ENCODE data around the gene CXXC5. TPM values are rescaled to one million over a fixed set of nuclear protein-coding genes. Genes with fewer than 3 reads are reported as not detected.
A peak's percentile ranks its signal among the peaks of the same experiment; 100 is the strongest.
"Not testable (repeated sequence)": the region's sequence is repeated elsewhere in the genome, so short reads cannot be mapped to it uniquely, and the experiment has no call there.

CXXC5 gene
- total and polyA plus RNA-seq, 4 donors = 21.2 to 75.8 (median 35.8) TPM

DNA sequence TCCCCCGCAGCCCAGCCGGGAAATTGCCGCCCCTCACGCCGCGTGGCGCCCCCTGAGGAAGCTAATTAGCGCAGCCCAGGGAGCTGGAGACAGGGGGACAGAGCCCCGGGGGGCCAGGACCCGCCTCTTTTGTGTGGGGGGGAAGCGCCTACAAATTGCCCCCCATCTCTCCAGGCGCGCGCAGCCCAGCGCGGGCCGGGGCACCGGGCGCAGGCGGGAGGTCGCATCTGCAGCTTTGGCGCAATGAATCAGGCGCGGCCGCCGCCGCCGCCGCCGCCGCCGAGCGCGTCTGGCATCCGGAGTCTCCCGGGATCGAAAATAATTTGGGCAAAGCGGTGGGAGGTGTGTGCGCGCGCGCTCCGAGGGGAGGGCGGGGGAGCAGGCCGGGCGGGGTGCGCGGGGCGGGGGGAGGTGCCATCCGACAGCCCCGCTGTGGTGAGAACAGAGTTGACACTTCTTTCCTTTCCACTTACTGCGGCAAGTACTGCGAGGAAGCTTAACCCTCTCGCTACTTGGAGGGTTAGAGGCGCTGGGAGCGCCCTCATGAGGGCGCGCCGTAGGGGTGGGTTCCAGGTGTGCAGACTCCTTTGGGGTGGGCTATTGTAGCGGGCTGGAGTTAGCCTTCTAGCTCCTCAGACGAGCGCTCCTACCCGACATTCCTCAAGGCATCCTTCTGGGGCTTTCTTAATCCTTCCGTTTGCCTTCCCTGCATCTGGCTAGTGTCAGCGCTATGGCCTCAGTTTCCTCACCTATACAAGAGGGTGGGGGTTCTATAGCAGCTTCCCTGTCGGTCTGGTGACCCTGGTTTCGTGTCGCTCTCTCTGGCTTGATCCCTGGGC, 63.1 kb downstream of the CXXC5 start:
- no peaks in the 10 kb centered on the region for H3K4me1 ChIP-seq (ENCODE audit: control insufficient read depth in 1 of 2, insufficient read depth in 2 of 2, low read length in 2 of 2)
- H3K27ac ChIP-seq (ENCODE audit: low read depth in 1 of 2, low read length in 2 of 2) = peak overlapping the region in 1 of 2 donors; percentile 2
- H3K4me3 ChIP-seq (ENCODE audit: low read length in 2 of 2) = peak overlapping the region; percentile 2 to 60
- no peaks in the 10 kb centered on the region for H3K27me3 ChIP-seq (ENCODE audit: control insufficient read depth in 1 of 2, insufficient read depth in 2 of 2, low read length in 1 of 2)
- peak; percentile 53 for ATAC-seq (ENCODE audit: low FRiP score)
- H3K36me3 ChIP-seq (ENCODE audit: control insufficient read depth in 1 of 2, insufficient read depth in 2 of 2, low read length in 1 of 2) = no peaks in the 10 kb centered on the region
- WGBS, 2 donors = 1% methylated on average over 64 to 68 of the region's 68 CpGs
- intact Hi-C loops (cut with DNase I) = loop anchor here (2.0 to 5.0 kb wide), 4 partner anchors 34 to 60 kb away; no protein-coding TSS in a partner anchor
- no peaks in the 10 kb centered on the region for H3K9me3 ChIP-seq (ENCODE audit: control insufficient read depth, low read length)
- DNase-seq = peak in 1 of 2 donors; percentile 90

DNA sequence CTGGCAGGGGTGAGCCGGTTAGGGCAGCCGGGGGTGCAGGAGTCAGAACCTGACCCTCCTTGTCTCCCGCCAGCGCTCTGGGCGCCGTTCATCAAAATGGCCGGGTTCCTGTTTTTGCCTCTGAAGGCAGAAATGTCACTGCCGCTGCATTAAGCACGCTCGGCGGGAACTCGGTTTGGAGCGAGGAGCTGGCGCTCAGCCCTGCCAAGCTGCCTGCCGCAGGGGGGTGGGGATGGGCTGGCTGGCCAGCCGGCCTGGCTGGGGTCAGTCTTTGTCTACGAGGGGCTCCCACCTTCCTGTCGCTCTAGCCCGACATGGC, 63.7 kb downstream of the CXXC5 start:
- H3K4me3 ChIP-seq (ENCODE audit: low read length in 2 of 2) = no peak overlapping the region
- no peaks in the 10 kb centered on the region for H3K36me3 ChIP-seq (ENCODE audit: control insufficient read depth in 1 of 2, insufficient read depth in 2 of 2, low read length in 1 of 2)
- DNase-seq (peak in 1 of 2 donors; percentile 81), ATAC-seq (ENCODE audit: low FRiP score) (peak; percentile 1)
- intact Hi-C loops (cut with DNase I) = loop anchor here (2.0 to 5.0 kb wide), 4 partner anchors 33 to 61 kb away; no protein-coding TSS in a partner anchor
- H3K4me1 ChIP-seq (ENCODE audit: control insufficient read depth in 1 of 2, insufficient read depth in 2 of 2, low read length in 2 of 2) = no peaks in the 10 kb centered on the region
- H3K27ac ChIP-seq (ENCODE audit: low read depth in 1 of 2, low read length in 2 of 2) = peak overlapping the region in 1 of 2 donors; percentile 1
- no peaks in the 10 kb centered on the region for H3K9me3 ChIP-seq (ENCODE audit: control insufficient read depth, low read length)
- H3K27me3 ChIP-seq (ENCODE audit: control insufficient read depth in 1 of 2, insufficient read depth in 2 of 2, low read length in 1 of 2) = no peaks in the 10 kb centered on the region
- 4 to 6% methylated on average over 19 of the region's 19 CpGs for WGBS, 2 donors

DNA sequence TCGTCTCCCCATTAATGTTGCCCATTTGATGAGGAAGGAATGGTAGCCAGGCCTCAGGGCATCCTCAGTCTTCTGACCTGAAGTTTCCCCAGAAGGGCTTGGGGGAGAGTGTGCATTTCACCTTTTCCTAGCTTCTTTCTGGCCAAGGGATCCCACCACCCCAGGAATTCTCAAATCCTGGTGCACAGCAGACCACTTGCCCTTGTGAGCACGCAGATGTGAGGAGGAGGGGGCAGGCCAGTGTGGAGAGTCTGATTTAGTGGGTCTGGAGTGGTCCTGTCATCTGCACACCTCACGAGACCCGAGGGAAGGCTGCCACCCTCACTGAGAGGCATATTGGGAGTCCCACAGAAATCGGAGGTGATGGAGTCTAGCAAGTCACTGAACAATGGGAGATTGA, 64.3 kb downstream of the CXXC5 start:
- WGBS, 2 donors = 74% methylated on average over 5 of the region's 5 CpGs
- no peaks in the 10 kb centered on the region for H3K36me3 ChIP-seq (ENCODE audit: control insufficient read depth in 1 of 2, insufficient read depth in 2 of 2, low read length in 1 of 2)
- intact Hi-C loops (cut with DNase I) = loop anchor here in 1 of 2 donors (5.0 kb wide), 2 partner anchors 35 to 60 kb away; no protein-coding TSS in a partner anchor
- ATAC-seq (ENCODE audit: low FRiP score) (no peak), DNase-seq (no peak)
- no peaks in the 10 kb centered on the region for H3K27me3 ChIP-seq (ENCODE audit: control insufficient read depth in 1 of 2, insufficient read depth in 2 of 2, low read length in 1 of 2)
- H3K27ac ChIP-seq (ENCODE audit: low read depth in 1 of 2, low read length in 2 of 2) = no peak overlapping the region
- H3K4me1 ChIP-seq (ENCODE audit: control insufficient read depth in 1 of 2, insufficient read depth in 2 of 2, low read length in 2 of 2) = no peaks in the 10 kb centered on the region
- H3K4me3 ChIP-seq (ENCODE audit: low read length in 2 of 2) = no peak overlapping the region
- H3K9me3 ChIP-seq (ENCODE audit: control insufficient read depth, low read length) = no peaks in the 10 kb centered on the region

DNA sequence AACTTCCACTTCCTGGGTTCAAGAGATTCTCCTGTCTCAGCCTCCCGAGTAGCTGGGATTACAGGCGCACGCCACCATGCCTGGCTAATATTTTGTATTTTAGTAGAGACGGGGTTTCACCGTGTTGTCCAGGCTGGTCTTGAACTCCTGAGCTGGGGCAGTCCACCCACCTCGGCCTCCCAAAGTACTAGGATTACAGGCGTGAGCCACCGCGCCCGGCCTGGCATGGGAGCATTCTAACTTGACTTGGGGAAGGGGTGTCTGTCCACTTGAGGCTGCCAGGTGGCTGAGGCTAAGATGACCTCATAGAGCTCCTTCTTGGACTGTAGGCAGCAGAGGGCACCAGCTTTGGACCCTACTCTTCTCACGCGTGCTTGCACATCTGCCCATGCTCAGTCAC, 65.7 kb downstream of the CXXC5 start:
- not testable (repeated sequence) for DNase-seq; ATAC-seq (ENCODE audit: low FRiP score); H3K27me3 ChIP-seq (ENCODE audit: control insufficient read depth in 1 of 2, insufficient read depth in 2 of 2, low read length in 1 of 2); H3K9me3 ChIP-seq (ENCODE audit: control insufficient read depth, low read length); H3K4me1 ChIP-seq (ENCODE audit: control insufficient read depth in 1 of 2, insufficient read depth in 2 of 2, low read length in 2 of 2); H3K4me3 ChIP-seq (ENCODE audit: low read length in 2 of 2); H3K27ac ChIP-seq (ENCODE audit: low read depth in 1 of 2, low read length in 2 of 2); H3K36me3 ChIP-seq (ENCODE audit: control insufficient read depth in 1 of 2, insufficient read depth in 2 of 2, low read length in 1 of 2)
- 95 to 97% methylated on average over 12 of the region's 12 CpGs for WGBS, 2 donors
- intact Hi-C loops (cut with DNase I) = loop anchor here in 1 of 2 donors (5.0 kb wide), 2 partner anchors 33 to 62 kb away; no protein-coding TSS in a partner anchor

DNA sequence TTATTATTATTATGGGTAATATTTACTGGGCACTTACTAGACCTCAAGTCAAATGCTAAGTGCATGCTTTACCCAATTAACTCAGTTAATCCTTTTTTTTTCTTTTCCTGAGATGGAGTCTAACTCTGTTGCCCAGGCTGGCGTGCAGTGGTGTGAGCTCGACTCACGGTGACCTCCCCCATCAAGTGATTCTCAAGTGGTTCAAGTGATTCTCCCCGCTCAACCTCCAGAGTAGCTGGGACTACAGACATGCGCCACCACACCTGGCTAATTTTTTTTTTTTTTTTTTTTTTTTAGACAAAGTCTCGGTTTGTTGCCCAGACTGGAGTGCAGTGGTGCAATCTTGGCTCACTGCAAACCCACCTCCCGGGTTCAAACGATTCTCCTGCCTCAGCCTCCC, 69.1 kb downstream of the CXXC5 start:
- no peak for DNase-seq
- H3K9me3 ChIP-seq (ENCODE audit: control insufficient read depth, low read length) = no peaks in the 10 kb centered on the region
- H3K4me1 ChIP-seq (ENCODE audit: control insufficient read depth in 1 of 2, insufficient read depth in 2 of 2, low read length in 2 of 2) = no peaks in the 10 kb centered on the region
- H3K4me3 ChIP-seq (ENCODE audit: low read length in 2 of 2) = no peak overlapping the region
- H3K27ac ChIP-seq (ENCODE audit: low read depth in 1 of 2, low read length in 2 of 2) = no peak overlapping the region
- no peak for ATAC-seq (ENCODE audit: low FRiP score)
- WGBS, 2 donors = 95 to 96% methylated on average over 8 of the region's 8 CpGs
- intact Hi-C loops (cut with DNase I) = no loop called here
- H3K36me3 ChIP-seq (ENCODE audit: control insufficient read depth in 1 of 2, insufficient read depth in 2 of 2, low read length in 1 of 2) = no peaks in the 10 kb centered on the region
- H3K27me3 ChIP-seq (ENCODE audit: control insufficient read depth in 1 of 2, insufficient read depth in 2 of 2, low read length in 1 of 2) = no peaks in the 10 kb centered on the region

DNA sequence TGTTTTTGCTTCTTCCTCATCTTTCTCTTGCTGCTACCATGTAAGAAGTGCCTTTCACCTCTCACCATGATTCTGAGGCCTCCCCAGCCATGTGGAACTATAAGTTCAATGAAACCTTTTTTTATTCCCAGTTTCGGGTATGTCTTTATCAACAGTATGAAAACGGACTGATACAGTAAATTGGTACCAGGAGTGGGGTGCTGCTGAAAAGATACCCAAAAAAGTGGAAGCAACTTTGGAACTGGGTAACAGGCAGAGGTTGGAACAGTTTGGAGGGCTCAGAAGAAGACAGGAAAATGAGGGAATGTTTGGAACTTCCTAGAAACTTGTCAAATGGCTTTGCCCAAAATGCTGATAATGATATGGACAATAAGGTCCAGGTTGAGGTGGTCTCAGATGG, 70.3 kb downstream of the CXXC5 start:
- H3K27ac ChIP-seq (ENCODE audit: low read depth in 1 of 2, low read length in 2 of 2); H3K9me3 ChIP-seq (ENCODE audit: control insufficient read depth, low read length); H3K27me3 ChIP-seq (ENCODE audit: control insufficient read depth in 1 of 2, insufficient read depth in 2 of 2, low read length in 1 of 2); DNase-seq; intact Hi-C loops (cut with DNase I); H3K36me3 ChIP-seq (ENCODE audit: control insufficient read depth in 1 of 2, insufficient read depth in 2 of 2, low read length in 1 of 2); H3K4me3 ChIP-seq (ENCODE audit: low read length in 2 of 2); H3K4me1 ChIP-seq (ENCODE audit: control insufficient read depth in 1 of 2, insufficient read depth in 2 of 2, low read length in 2 of 2); ATAC-seq (ENCODE audit: low FRiP score): not testable (repeated sequence)
- WGBS, 2 donors = 95 to 98% methylated on average over 2 of the region's 2 CpGs

DNA sequence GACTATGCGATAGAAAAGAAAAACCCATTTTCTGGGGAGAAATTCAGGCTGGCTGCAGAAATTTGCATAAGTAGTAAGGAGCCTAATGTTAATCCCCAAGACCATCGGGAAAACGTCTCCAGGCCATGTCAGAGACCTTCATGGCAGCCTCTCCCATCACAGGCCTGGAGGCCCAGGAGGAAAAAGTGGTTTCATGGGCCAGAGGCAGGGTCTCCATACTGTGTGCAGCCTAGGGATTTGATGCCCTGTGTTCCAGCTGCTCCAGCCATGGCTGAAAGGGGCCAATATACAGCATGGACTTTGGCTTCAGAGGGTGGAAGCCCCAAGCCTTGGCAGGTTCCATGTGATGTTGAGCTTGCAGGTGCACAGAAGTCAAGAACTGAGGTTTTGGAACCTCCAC, 71.8 kb downstream of the CXXC5 start:
- 98 to 99% methylated on average over 3 of the region's 3 CpGs for WGBS, 2 donors
- H3K27me3 ChIP-seq (ENCODE audit: control insufficient read depth in 1 of 2, insufficient read depth in 2 of 2, low read length in 1 of 2); intact Hi-C loops (cut with DNase I); H3K4me1 ChIP-seq (ENCODE audit: control insufficient read depth in 1 of 2, insufficient read depth in 2 of 2, low read length in 2 of 2); ATAC-seq (ENCODE audit: low FRiP score); DNase-seq; H3K9me3 ChIP-seq (ENCODE audit: control insufficient read depth, low read length); H3K27ac ChIP-seq (ENCODE audit: low read depth in 1 of 2, low read length in 2 of 2); H3K4me3 ChIP-seq (ENCODE audit: low read length in 2 of 2); H3K36me3 ChIP-seq (ENCODE audit: control insufficient read depth in 1 of 2, insufficient read depth in 2 of 2, low read length in 1 of 2): not testable (repeated sequence)

DNA sequence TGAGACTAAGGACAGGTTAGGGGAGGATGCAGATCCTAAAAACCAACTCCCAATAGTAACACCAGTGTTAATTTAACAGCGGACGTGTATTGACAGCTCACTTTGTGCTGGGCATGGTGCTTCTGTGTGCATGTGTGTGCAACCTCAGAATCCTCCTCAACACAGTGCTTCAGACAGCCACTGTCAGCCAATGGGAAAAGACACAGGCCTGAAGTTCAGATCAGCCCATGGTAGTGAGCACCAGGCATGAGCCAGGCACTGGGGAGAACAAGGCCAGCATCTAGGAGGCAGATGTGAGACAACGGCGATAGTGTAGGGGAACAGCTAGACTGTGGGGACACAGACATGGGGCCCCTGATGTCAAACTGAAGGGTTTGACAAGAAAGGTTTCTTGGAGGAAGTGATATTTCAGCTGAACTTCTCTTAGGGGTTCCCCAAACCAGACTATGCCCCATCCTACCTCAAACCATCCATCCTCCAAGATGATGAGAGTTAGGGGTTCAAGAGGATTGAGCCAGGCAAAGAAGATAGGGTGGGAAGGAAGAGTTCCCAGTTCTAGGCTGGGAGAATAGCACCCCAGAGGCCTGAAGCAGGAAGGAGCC, 75.9 kb downstream of the CXXC5 start:
- Histone ChIP-seq H3K4me3 (ENCODE audit: low read length in 2 of 2) (no peak overlapping the region), H3K4me1 (ENCODE audit: control insufficient read depth in 1 of 2, insufficient read depth in 2 of 2, low read length in 2 of 2) (no peaks in the 10 kb centered on the region), H3K27ac (ENCODE audit: low read depth in 1 of 2, low read length in 2 of 2) (no peak overlapping the region), H3K9me3 (ENCODE audit: control insufficient read depth, low read length) (no peaks in the 10 kb centered on the region), H3K36me3 (ENCODE audit: control insufficient read depth in 1 of 2, insufficient read depth in 2 of 2, low read length in 1 of 2) (no peaks in the 10 kb centered on the region), H3K27me3 (ENCODE audit: control insufficient read depth in 1 of 2, insufficient read depth in 2 of 2, low read length in 1 of 2) (no peaks in the 10 kb centered on the region)
- DNase-seq (no peak), ATAC-seq (ENCODE audit: low FRiP score) (no peak)
- 95 to 96% methylated on average over 4 of the region's 4 CpGs for WGBS, 2 donors
- intact Hi-C loops (cut with DNase I) = no loop called here

Measured in aorta (tissue), 5 donors.